Ramos (cell line): Measurements from ENCODE around the gene METTL15.
"Not testable (repeated sequence)": the region's sequence is repeated elsewhere in the genome, so short reads cannot be mapped to it uniquely, and the experiment has no call there.

Source experiments
- in situ Hi-C: fragments of 300-500 bp; cut with MboI; formaldehyde crosslinking; loops from one replicate; pipeline ENCODE4 v1.14.3; 2022; ENCODE audit warnings: low sequenced_read_pairs; ENCODE audit not compliant: unreplicated experiment

Gene METTL15

DNA sequence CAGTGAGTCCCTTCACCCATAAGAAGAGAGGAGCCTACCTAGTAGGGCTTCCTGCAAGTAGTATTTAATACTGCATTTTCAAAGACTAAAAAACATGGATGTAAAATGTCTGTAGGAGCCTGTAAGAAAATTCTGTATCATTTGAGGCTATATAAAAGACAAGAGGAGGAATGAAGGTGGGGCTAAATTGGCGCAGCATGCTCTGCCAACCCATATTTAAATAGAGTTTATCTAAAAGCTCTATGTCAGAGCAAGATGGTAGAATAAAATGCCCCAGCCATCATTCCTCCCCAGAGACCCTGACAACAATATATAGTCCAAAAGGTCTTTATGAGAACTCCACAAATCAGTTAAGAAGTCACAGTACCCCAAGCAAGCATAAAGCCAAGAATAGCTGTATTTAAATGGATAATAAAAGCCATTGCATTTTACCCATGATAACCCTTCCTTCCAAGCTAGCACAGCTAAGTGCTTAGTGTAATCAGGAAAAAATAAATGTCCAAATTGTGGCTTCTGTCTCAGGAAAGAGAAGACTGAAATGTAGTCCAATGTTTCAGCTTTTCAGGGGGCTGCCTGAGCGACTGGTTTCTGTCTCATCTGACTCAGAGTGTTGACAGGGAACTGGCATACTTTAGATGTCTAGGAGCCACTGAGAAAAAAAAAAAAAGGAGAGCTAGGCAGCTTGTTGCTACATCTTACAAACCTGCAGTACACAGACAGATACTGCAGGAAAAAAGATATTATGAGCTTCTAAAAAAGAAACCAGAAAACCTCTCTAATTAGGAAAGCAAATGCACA is 258.6 kb downstream of the METTL15 start:
- in situ Hi-C loops = no loop called here

- in situ Hi-C loops = not testable (repeated sequence)
Measured at GRCh38 chr11:28378095-28378494, 269.9 kb downstream of the METTL15 start.
